GM10266 (cell line): Measurements from ENCODE around the gene SNX9.

ENCODE experiments used
- DNase-seq: peaks from one replicate; pipeline ENCODE4 v3.0.0; 2012; ENCODE audit errors: extremely low spot score
- TF ChIP-seq, protein P1 (sequence below): IDR thresholded peaks from 2 replicates; pipeline ENCODE4 v1.5.1; 2012; ENCODE audit warnings: mild to moderate bottlenecking, low read depth; ENCODE audit not compliant: control insufficient read depth, insufficient read depth; ENCODE audit errors: missing control alignments

The SNX9 gene

GRCh38 chr6:157906537-157907061 lies 83.6 kb downstream of the SNX9 start:
- TF ChIP-seq, protein P1, sequence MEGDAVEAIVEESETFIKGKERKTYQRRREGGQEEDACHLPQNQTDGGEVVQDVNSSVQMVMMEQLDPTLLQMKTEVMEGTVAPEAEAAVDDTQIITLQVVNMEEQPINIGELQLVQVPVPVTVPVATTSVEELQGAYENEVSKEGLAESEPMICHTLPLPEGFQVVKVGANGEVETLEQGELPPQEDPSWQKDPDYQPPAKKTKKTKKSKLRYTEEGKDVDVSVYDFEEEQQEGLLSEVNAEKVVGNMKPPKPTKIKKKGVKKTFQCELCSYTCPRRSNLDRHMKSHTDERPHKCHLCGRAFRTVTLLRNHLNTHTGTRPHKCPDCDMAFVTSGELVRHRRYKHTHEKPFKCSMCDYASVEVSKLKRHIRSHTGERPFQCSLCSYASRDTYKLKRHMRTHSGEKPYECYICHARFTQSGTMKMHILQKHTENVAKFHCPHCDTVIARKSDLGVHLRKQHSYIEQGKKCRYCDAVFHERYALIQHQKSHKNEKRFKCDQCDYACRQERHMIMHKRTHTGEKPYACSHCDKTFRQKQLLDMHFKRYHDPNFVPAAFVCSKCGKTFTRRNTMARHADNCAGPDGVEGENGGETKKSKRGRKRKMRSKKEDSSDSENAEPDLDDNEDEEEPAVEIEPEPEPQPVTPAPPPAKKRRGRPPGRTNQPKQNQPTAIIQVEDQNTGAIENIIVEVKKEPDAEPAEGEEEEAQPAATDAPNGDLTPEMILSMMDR = no peak
- DNase-seq = no peak

GRCh38 chr6:157907651-157908050 lies 84.6 kb downstream of the SNX9 start:
- DNase-seq = no peak
- TF ChIP-seq, protein P1 = no peak

DNA sequence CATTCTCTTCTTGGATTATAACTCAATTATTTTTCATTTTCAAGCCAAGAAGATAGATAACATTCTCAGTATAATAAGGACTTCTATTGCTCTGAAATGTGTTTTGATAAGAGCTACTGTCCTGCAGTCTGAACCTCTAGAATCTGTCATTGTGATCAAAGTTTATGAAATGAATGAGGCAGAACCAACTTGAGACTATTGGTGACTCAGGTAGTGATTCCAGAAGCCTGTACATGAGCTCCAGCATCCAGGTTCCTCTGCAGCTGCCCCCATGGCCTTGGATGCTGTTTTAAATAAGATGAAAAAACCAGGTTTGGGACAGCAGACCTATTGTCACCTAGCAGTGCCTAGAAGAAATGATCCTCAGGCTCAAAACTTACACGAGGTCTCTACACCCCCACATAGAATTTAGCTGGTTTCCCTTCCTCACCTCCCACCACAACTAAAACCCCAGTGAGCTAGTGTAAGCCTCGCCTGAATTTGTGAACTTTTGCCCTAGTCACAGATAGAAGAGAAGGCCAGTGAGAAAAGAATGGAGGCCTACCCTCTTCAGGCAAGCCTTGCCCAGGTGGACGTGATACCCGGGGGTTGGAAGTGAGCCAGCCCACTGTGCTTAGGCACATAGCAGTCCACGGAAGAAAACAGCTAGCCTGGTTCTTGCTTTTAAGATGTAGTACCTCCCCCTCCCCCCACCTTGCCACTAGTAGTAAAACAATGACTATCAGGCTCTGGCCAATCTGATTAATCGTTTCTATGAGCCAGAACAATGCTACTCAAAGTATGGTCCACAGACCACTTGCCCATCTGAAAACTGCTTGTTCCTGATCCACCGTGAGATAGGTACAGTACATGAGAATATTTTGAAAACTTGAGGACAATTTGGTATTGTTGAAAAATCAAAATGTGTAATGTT lies 85.6 kb downstream of the SNX9 start:
- DNase-seq = peak; percentile 47
- TF ChIP-seq, protein P1 = no peak

DNA sequence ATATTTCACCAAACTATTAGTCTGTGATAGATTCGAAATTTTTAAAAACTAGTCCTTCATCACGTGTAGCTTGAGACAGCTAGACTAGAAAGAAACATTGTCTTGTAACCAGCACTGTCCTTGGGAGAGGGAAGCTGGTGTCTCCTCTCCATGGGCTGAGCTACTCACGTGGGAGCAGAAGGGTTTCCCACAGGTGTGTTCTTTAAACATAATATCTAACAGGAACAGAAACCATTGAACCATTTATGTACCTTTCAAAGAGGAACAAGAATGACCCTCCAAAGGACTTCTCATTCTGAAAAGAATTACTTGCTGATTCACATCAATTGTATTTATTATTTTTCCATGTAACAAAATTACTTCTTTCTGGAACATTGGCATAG lies 86.2 kb downstream of the SNX9 start:
- DNase-seq = peak; percentile 20
- TF ChIP-seq, protein P1 = no peak

DNA sequence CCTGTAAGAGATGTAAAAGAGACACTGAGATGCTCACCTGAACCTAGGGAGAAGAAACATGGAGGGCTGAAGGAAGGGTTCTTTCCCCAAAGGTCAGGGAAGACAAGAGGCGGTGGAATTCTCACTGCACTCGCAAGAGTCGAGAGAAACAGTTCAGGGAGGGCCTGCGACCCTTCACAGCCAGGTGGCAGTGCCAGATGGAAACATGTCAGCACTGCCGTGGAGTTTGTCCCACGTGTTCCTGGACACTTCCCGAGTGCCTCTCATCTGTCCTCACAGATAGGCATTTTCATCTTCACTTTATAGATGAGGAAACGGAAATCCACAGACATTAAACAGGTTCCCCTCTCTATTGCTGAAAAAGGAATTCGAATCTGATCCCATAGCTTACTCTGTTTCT lies 88.2 kb downstream of the SNX9 start:
- no peak for DNase-seq
- TF ChIP-seq, protein P1 = no peak

DNA sequence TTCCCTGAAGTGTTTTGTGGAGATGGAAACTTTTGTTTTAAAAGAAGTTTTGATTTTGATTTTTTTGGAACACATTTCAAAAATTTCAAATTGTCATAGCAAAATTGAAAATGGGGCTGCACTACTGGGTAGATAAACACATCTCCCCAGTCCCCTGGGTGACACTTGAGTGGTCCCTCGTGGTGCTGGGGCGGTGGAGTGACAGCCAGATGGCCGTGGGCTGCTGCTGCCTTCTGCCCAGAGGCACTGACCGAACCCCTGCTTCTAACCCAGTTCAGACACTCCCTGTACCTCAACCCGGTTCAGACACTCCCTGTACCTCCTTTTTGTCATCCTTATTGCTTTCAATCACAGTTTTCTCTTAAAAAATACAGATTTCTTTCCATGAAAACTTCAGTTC lies 88.7 kb downstream of the SNX9 start:
- no peak for DNase-seq
- TF ChIP-seq, protein P1 = no peak

DNA sequence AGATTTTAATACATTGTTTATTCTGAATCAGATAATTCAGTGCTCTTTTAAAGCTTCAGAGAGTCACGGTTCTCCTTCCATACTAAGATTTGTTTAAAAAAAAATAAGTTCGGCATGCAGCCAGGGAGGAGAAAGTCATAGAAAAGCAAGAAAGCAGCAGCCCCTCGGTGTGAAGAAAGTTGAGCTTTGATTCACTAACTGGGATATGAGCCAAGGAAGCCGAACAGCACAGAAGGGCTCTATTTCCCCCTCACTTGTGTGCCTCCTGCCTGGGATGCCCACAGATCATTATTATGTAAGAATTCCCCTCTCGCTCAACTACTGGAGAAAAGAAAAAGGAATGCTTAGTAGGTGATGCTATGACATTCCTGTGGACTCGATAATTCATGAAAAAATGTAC lies 89.3 kb downstream of the SNX9 start:
- TF ChIP-seq, protein P1 = no peak
- no peak for DNase-seq
